DND-41 (cell line): ENCODE measurements around the gene PACSIN1.

Source experiments
- EZH2 ChIP-seq: IDR thresholded peaks from 3 replicates; pipeline ENCODE4 v1.6.1; 2012; ENCODE audit warnings: borderline replicate concordance, low read depth, mild to moderate bottlenecking, moderate library complexity, low read length, inconsistent platforms; ENCODE audit not compliant: severe bottlenecking
- TF ChIP-seq, protein P1 (sequence below): IDR thresholded peaks from 2 replicates; pipeline ENCODE4 v1.5.1; 2012; ENCODE audit warnings: borderline replicate concordance, low read length, moderate library complexity, mild to moderate bottlenecking; ENCODE audit not compliant: poor library complexity, severe bottlenecking; ENCODE audit errors: extremely low read depth

DNA sequence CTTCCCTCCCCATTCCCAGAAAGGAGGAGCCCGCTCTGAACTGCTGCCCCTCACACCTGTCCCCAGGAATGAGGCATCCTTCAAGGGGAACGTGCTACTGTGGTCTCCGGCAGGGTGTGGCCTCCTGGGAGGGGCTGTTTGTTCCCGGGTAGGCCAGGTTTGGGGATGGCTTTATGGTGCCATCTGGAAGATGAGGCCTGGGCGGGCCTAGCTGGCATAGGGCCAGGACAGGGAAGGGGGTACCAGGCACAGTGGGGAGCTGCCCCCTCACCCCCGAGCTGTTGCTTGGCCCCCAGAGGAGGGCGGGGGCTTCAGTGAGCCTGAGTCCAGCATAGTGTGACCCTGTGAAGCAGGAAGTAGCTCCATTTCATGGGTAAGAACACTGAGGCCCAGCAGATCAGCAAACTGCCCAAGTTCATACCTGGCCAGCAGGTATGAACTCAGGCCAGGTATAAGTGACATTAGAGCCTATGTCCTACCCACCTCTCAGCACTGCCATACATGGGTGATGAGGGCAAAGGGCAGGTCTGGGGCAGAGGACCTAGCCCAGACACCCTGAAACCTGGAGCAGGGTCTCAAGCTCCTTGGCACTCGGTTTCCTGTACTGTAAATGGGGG, 107.8 kb downstream of the PACSIN1 start:
- no peak for TF ChIP-seq EZH2
- TF ChIP-seq, protein P1, sequence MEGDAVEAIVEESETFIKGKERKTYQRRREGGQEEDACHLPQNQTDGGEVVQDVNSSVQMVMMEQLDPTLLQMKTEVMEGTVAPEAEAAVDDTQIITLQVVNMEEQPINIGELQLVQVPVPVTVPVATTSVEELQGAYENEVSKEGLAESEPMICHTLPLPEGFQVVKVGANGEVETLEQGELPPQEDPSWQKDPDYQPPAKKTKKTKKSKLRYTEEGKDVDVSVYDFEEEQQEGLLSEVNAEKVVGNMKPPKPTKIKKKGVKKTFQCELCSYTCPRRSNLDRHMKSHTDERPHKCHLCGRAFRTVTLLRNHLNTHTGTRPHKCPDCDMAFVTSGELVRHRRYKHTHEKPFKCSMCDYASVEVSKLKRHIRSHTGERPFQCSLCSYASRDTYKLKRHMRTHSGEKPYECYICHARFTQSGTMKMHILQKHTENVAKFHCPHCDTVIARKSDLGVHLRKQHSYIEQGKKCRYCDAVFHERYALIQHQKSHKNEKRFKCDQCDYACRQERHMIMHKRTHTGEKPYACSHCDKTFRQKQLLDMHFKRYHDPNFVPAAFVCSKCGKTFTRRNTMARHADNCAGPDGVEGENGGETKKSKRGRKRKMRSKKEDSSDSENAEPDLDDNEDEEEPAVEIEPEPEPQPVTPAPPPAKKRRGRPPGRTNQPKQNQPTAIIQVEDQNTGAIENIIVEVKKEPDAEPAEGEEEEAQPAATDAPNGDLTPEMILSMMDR: no peak
